ENCODE results near the gene FAM120B. TPM values are rescaled to one million over a fixed set of nuclear protein-coding genes. Genes with fewer than 3 reads are reported as not detected.
"Not testable (repeated sequence)": the region's sequence is repeated elsewhere in the genome, so short reads cannot be mapped to it uniquely, and the experiment has no call there.

The FAM120B gene
- polyA plus RNA-seq, 2 donors = 6.4 to 8.7 TPM

- no peaks in the 10 kb centered on the region for H3K36me3 ChIP-seq (ENCODE audit: control insufficient read depth in 2 of 2, insufficient read depth in 2 of 2, low read length in 1 of 2)
- 87 to 88% methylated on average over 6 of the region's 6 CpGs for WGBS, 2 donors
- no peak overlapping the region for H3K4me3 ChIP-seq (ENCODE audit: low read depth in 1 of 2, low read length in 2 of 2)
- no peaks in the 10 kb centered on the region for H3K9me3 ChIP-seq (ENCODE audit: control insufficient read depth in 2 of 2, insufficient read depth in 1 of 2, low read depth in 1 of 2, low read length in 1 of 2)
- H3K27me3 ChIP-seq (ENCODE audit: control insufficient read depth in 1 of 2, insufficient read depth in 2 of 2, low read length in 2 of 2) = no peaks in the 10 kb centered on the region
- H3K27ac ChIP-seq (ENCODE audit: low read depth in 2 of 2, low read length in 1 of 2) = no peak overlapping the region
- H3K4me1 ChIP-seq (ENCODE audit: control insufficient read depth in 2 of 2, insufficient read depth in 2 of 2, low read length in 1 of 2) = no peaks in the 10 kb centered on the region
Observed at GRCh38 chr6:170313716-170314295, 7.2 kb downstream of the FAM120B start.

- Histone ChIP-seq H3K36me3 (ENCODE audit: control insufficient read depth in 2 of 2, insufficient read depth in 2 of 2, low read length in 1 of 2) (no peaks in the 10 kb centered on the region), H3K9me3 (ENCODE audit: control insufficient read depth in 2 of 2, insufficient read depth in 1 of 2, low read depth in 1 of 2, low read length in 1 of 2) (no peaks in the 10 kb centered on the region), H3K4me1 (ENCODE audit: control insufficient read depth in 2 of 2, insufficient read depth in 2 of 2, low read length in 1 of 2) (no peaks in the 10 kb centered on the region), H3K27ac (ENCODE audit: low read depth in 2 of 2, low read length in 1 of 2) (no peak overlapping the region), H3K4me3 (ENCODE audit: low read depth in 1 of 2, low read length in 2 of 2) (no peak overlapping the region), H3K27me3 (ENCODE audit: control insufficient read depth in 1 of 2, insufficient read depth in 2 of 2, low read length in 2 of 2) (no peaks in the 10 kb centered on the region)
- 86 to 88% methylated on average over 5 of the region's 5 CpGs for WGBS, 2 donors
Observed at GRCh38 chr6:170314983-170315382, 8.4 kb downstream of the FAM120B start.

- Histone ChIP-seq H3K27ac (ENCODE audit: low read depth in 2 of 2, low read length in 1 of 2) (no peak overlapping the region), H3K36me3 (ENCODE audit: control insufficient read depth in 2 of 2, insufficient read depth in 2 of 2, low read length in 1 of 2) (no peaks in the 10 kb centered on the region), H3K4me1 (ENCODE audit: control insufficient read depth in 2 of 2, insufficient read depth in 2 of 2, low read length in 1 of 2) (no peaks in the 10 kb centered on the region), H3K27me3 (ENCODE audit: control insufficient read depth in 1 of 2, insufficient read depth in 2 of 2, low read length in 2 of 2) (no peaks in the 10 kb centered on the region), H3K4me3 (ENCODE audit: low read depth in 1 of 2, low read length in 2 of 2) (no peak overlapping the region), H3K9me3 (ENCODE audit: control insufficient read depth in 2 of 2, insufficient read depth in 1 of 2, low read depth in 1 of 2, low read length in 1 of 2) (no peaks in the 10 kb centered on the region)
- 91 to 93% methylated on average over 4 of the region's 4 CpGs for WGBS, 2 donors
Observed at GRCh38 chr6:170316071-170316470, 9.5 kb downstream of the FAM120B start.

DNA sequence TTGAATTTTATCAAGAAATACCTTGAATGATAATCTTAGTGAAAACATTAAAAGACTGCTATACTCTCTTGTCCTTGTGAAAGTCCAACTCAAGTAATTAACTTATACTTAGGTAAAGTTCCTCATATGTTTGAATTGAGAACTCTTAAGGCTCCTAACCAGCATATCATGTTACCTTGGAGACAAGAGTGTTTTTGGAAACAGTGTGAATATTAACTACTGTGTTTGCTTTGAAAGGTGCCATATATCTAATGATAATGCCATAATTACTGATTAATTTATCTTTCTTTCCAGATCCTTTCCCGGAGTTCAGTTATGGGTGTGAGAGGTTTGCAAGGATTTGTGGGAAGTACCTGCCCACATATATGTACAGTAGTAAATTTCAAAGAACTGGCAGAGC, 10.5 kb downstream of the FAM120B start:
- H3K27ac ChIP-seq (ENCODE audit: low read depth in 2 of 2, low read length in 1 of 2) = no peak overlapping the region
- no peaks in the 10 kb centered on the region for H3K4me1 ChIP-seq (ENCODE audit: control insufficient read depth in 2 of 2, insufficient read depth in 2 of 2, low read length in 1 of 2)
- WGBS, 2 donors = 31 to 41% methylated on average over 1 of the region's 1 CpG
- H3K9me3 ChIP-seq (ENCODE audit: control insufficient read depth in 2 of 2, insufficient read depth in 1 of 2, low read depth in 1 of 2, low read length in 1 of 2) = no peaks in the 10 kb centered on the region
- no peak overlapping the region for H3K4me3 ChIP-seq (ENCODE audit: low read depth in 1 of 2, low read length in 2 of 2)
- H3K27me3 ChIP-seq (ENCODE audit: control insufficient read depth in 1 of 2, insufficient read depth in 2 of 2, low read length in 2 of 2) = no peaks in the 10 kb centered on the region
- H3K36me3 ChIP-seq (ENCODE audit: control insufficient read depth in 2 of 2, insufficient read depth in 2 of 2, low read length in 1 of 2) = no peaks in the 10 kb centered on the region

DNA sequence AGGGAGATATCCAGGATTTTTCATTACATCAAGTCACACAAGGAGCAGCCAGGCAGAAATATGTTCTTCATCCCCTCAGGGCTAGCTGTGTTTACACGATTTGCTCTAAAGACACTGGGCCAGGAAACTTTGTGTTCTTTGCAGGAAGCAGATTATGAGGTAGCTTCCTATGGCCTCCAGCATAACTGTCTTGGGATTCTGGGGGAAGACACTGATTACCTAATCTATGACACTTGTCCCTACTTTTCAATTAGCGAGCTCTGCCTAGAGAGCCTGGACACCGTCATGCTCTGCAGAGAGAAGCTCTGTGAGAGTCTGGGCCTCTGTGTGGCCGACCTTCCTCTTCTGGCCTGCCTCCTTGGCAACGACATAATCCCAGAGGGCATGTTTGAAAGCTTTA, 11.2 kb downstream of the FAM120B start:
- Histone ChIP-seq H3K4me3 (ENCODE audit: low read depth in 1 of 2, low read length in 2 of 2) (no peak overlapping the region), H3K27ac (ENCODE audit: low read depth in 2 of 2, low read length in 1 of 2) (no peak overlapping the region), H3K27me3 (ENCODE audit: control insufficient read depth in 1 of 2, insufficient read depth in 2 of 2, low read length in 2 of 2) (no peaks in the 10 kb centered on the region), H3K4me1 (ENCODE audit: control insufficient read depth in 2 of 2, insufficient read depth in 2 of 2, low read length in 1 of 2) (no peaks in the 10 kb centered on the region), H3K36me3 (ENCODE audit: control insufficient read depth in 2 of 2, insufficient read depth in 2 of 2, low read length in 1 of 2) (no peaks in the 10 kb centered on the region), H3K9me3 (ENCODE audit: control insufficient read depth in 2 of 2, insufficient read depth in 1 of 2, low read depth in 1 of 2, low read length in 1 of 2) (no peaks in the 10 kb centered on the region)
- WGBS, 2 donors = 78 to 86% methylated on average over 5 of the region's 5 CpGs

DNA sequence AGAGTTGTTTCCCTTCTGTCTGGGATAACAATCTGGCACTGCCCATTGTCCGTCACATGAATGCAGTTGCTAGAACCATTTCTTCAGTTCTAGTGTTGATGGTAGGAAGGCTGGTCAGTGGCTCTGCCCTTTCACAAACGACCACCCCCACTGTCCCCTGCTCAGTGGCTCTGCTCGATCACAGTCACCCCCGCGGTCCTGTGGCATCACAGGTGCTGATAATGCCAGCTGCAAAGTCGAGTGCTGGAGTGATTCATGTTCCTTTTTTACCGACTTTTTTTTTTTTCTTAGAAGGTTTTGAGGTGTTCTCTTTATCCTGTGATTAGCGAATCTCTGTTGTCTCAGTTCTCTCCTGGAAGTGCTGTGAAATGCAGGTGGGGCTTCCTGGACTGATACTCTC, 22.8 kb downstream of the FAM120B start:
- no peaks in the 10 kb centered on the region for H3K4me1 ChIP-seq (ENCODE audit: control insufficient read depth in 2 of 2, insufficient read depth in 2 of 2, low read length in 1 of 2)
- H3K36me3 ChIP-seq (ENCODE audit: control insufficient read depth in 2 of 2, insufficient read depth in 2 of 2, low read length in 1 of 2) = peaks cover 3 to 23% of the 10 kb centered on the region in 2 donors
- WGBS, 2 donors = 85 to 86% methylated on average over 8 of the region's 8 CpGs
- H3K4me3 ChIP-seq (ENCODE audit: low read depth in 1 of 2, low read length in 2 of 2) = no peak overlapping the region
- no peak overlapping the region for H3K27ac ChIP-seq (ENCODE audit: low read depth in 2 of 2, low read length in 1 of 2)
- H3K27me3 ChIP-seq (ENCODE audit: control insufficient read depth in 1 of 2, insufficient read depth in 2 of 2, low read length in 2 of 2) = no peaks in the 10 kb centered on the region
- no peaks in the 10 kb centered on the region for H3K9me3 ChIP-seq (ENCODE audit: control insufficient read depth in 2 of 2, insufficient read depth in 1 of 2, low read depth in 1 of 2, low read length in 1 of 2)

DNA sequence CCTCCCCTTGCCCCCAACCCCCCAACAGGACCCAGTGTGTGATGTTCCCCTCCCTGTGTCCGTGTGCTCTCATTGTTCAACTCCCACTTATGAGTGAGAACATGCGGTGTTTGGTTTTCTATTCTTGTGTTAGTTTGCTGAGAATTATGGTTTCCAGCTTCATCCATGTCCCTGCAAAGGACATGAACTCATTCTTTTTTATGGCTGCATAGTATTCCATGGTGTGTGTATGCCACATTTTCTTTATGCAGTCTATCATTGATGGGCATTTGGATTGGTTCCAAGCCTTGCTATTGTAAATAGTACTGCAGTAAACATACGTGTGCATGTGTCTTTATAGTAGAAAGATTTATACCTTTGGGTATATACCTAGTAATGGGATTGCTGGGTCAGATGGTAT, 28.6 kb downstream of the FAM120B start:
- not testable (repeated sequence) for H3K36me3 ChIP-seq (ENCODE audit: control insufficient read depth in 2 of 2, insufficient read depth in 2 of 2, low read length in 1 of 2); H3K9me3 ChIP-seq (ENCODE audit: control insufficient read depth in 2 of 2, insufficient read depth in 1 of 2, low read depth in 1 of 2, low read length in 1 of 2); H3K4me3 ChIP-seq (ENCODE audit: low read depth in 1 of 2, low read length in 2 of 2); H3K27ac ChIP-seq (ENCODE audit: low read depth in 2 of 2, low read length in 1 of 2); H3K4me1 ChIP-seq (ENCODE audit: control insufficient read depth in 2 of 2, insufficient read depth in 2 of 2, low read length in 1 of 2); H3K27me3 ChIP-seq (ENCODE audit: control insufficient read depth in 1 of 2, insufficient read depth in 2 of 2, low read length in 2 of 2)
- WGBS, 2 donors = 97 to 98% methylated on average over 3 of the region's 3 CpGs

GRCh38 chr6:170344631-170345576, 38.3 kb downstream of the FAM120B start:
- Histone ChIP-seq H3K4me1 (ENCODE audit: control insufficient read depth in 2 of 2, insufficient read depth in 2 of 2, low read length in 1 of 2) (peaks cover 0 to 4% of the 10 kb centered on the region in 2 donors), H3K36me3 (ENCODE audit: control insufficient read depth in 2 of 2, insufficient read depth in 2 of 2, low read length in 1 of 2) (peaks cover 0 to 19% of the 10 kb centered on the region in 2 donors), H3K9me3 (ENCODE audit: control insufficient read depth in 2 of 2, insufficient read depth in 1 of 2, low read depth in 1 of 2, low read length in 1 of 2) (no peaks in the 10 kb centered on the region), H3K4me3 (ENCODE audit: low read depth in 1 of 2, low read length in 2 of 2) (no peak overlapping the region), H3K27me3 (ENCODE audit: control insufficient read depth in 1 of 2, insufficient read depth in 2 of 2, low read length in 2 of 2) (no peaks in the 10 kb centered on the region), H3K27ac (ENCODE audit: low read depth in 2 of 2, low read length in 1 of 2) (no peak overlapping the region)
- 55 to 71% methylated on average over 10 of the region's 10 CpGs for WGBS, 2 donors

- Histone ChIP-seq H3K27ac (ENCODE audit: low read depth in 2 of 2, low read length in 1 of 2) (no peak overlapping the region), H3K27me3 (ENCODE audit: control insufficient read depth in 1 of 2, insufficient read depth in 2 of 2, low read length in 2 of 2) (no peaks in the 10 kb centered on the region), H3K36me3 (ENCODE audit: control insufficient read depth in 2 of 2, insufficient read depth in 2 of 2, low read length in 1 of 2) (peaks cover 0 to 24% of the 10 kb centered on the region in 2 donors), H3K4me3 (ENCODE audit: low read depth in 1 of 2, low read length in 2 of 2) (no peak overlapping the region), H3K9me3 (ENCODE audit: control insufficient read depth in 2 of 2, insufficient read depth in 1 of 2, low read depth in 1 of 2, low read length in 1 of 2) (no peaks in the 10 kb centered on the region), H3K4me1 (ENCODE audit: control insufficient read depth in 2 of 2, insufficient read depth in 2 of 2, low read length in 1 of 2) (peaks cover 0 to 4% of the 10 kb centered on the region in 2 donors)
- 93 to 97% methylated on average over 3 of the region's 3 CpGs for WGBS, 2 donors
Observed at GRCh38 chr6:170345662-170346061, 39.1 kb downstream of the FAM120B start.
